H1 (cell line): ENCODE results near the gene PCDHGA11. TPM values are rescaled to one million over a fixed set of nuclear protein-coding genes. Genes with fewer than 3 reads are reported as not detected.
A peak's percentile ranks its signal among the peaks of the same experiment; 100 is the strongest.

ENCODE experiments used
- CTCF ChIA-PET: fragments of 300-600 bp; sonication (Branson Sonifier 250); formaldehyde crosslinking; loops from one replicate; lab custom pipeline; 2021; ENCODE audit not compliant: partially characterized antibody; lab: Charles Lee
- POLR2A ChIA-PET: fragments of 300-600 bp; sonication (Branson Sonifier 250); formaldehyde crosslinking; loops from one replicate; lab custom pipeline; 2021; ENCODE audit warnings: inconsistent platforms; ENCODE audit not compliant: partially characterized antibody; lab: Charles Lee
- DNase-seq, 2 experiments: peaks; one replicate each; pipeline versions ENCODE4 v3.0.0 to v3.0.0-alpha.2; 2010 to 2022; ENCODE audit warnings: low spot score in 2 of 2, low read depth in 1 of 2, mixed read lengths in 1 of 2
- FAIRE-seq: peaks from 2 replicates; lab custom pipeline; 2011; peaks lifted over from hg19 to GRCh38; lab: Jason Lieb, UNC
- H2AFZ ChIP-seq: 2 replicates; pipeline ENCODE4 v1.8.1; 2012; ENCODE audit warnings: low read length, inconsistent platforms
- H2AK5ac ChIP-seq: 2 replicates; pipeline ENCODE4 v1.6.1; 2013; ENCODE audit warnings: low read depth, low read length
- H2BK120ac ChIP-seq: replicated peaks from 2 replicates; pipeline ENCODE3; 2013; ENCODE audit warnings: low read depth, low read length, inconsistent platforms
- H2BK12ac ChIP-seq: 2 replicates; pipeline ENCODE4 v1.6.1; 2013; ENCODE audit warnings: low read depth, low read length
- H2BK15ac ChIP-seq: 2 replicates; pipeline ENCODE4 v1.6.1; 2013; ENCODE audit warnings: low read length
- H2BK20ac ChIP-seq: 2 replicates; pipeline ENCODE4 v1.6.1; 2013; ENCODE audit warnings: low read length
- H2BK5ac ChIP-seq: 2 replicates; pipeline ENCODE4 v1.6.1; 2013; ENCODE audit warnings: low read depth, low read length
- H3K14ac ChIP-seq: 2 replicates; pipeline ENCODE4 v1.6.1; 2013; ENCODE audit warnings: inconsistent platforms; ENCODE audit not compliant: insufficient read length
- H3K18ac ChIP-seq: 2 replicates; pipeline ENCODE4 v1.6.1; 2013; ENCODE audit warnings: low read length; ENCODE audit errors: extremely low read depth
- H3K23ac ChIP-seq: 2 replicates; pipeline ENCODE4 v1.6.1; 2013; ENCODE audit warnings: inconsistent platforms; ENCODE audit not compliant: insufficient read length
- H3K23me2 ChIP-seq: 2 replicates; pipeline ENCODE4 v1.6.1; 2013; ENCODE audit warnings: low read depth, low read length
- H3K27ac ChIP-seq: 2 replicates; pipeline ENCODE4 v1.6.1; 2011; ENCODE audit warnings: low read depth, low read length, inconsistent platforms
- H3K27me3 ChIP-seq, 4 experiments: replicated peaks in 1 of 4; 1 replicate in 1 of 4; 2 replicates in 3 of 4; pipeline versions ENCODE4 v1.6.1 to v1.8.1; 2011 to 2013; ENCODE audit warnings: low read length in 3 of 4, mild to moderate bottlenecking in 3 of 4, inconsistent platforms in 2 of 4, mixed read lengths in 2 of 4, moderate library complexity in 1 of 4; ENCODE audit not compliant: control insufficient read depth in 3 of 4, insufficient read depth in 3 of 4; ENCODE audit errors: extremely low read depth in 1 of 4
- H3K36me3 ChIP-seq, 4 experiments: 2 replicates each; pipeline versions ENCODE4 v1.6.1 to v1.8.1; 2011 to 2013; ENCODE audit warnings: mild to moderate bottlenecking in 4 of 4, low read length in 3 of 4, moderate library complexity in 2 of 4, control low read depth in 1 of 4, inconsistent platforms in 1 of 4; ENCODE audit not compliant: insufficient read depth in 4 of 4, control insufficient read depth in 2 of 4
- H3K4ac ChIP-seq: replicated peaks from 2 replicates; pipeline ENCODE3; 2013; ENCODE audit warnings: low read length, low read depth, mixed read lengths, inconsistent platforms; ENCODE audit not compliant: insufficient read length
- H3K4me1 ChIP-seq, 4 experiments: replicated peaks in 1 of 4; 1 replicate in 1 of 4; 2 replicates in 3 of 4; pipeline versions ENCODE4 v1.6.1 to v1.8.1; 2011 to 2013; ENCODE audit warnings: low read length in 3 of 4, inconsistent platforms in 2 of 4, mixed read lengths in 1 of 4; ENCODE audit not compliant: insufficient read depth in 4 of 4, control insufficient read depth in 3 of 4
- H3K4me2 ChIP-seq, 2 experiments: 2 replicates each; pipeline versions ENCODE4 v1.6.1 to v1.8.1; 2011 to 2013; ENCODE audit warnings: low read depth in 2 of 2, low read length in 2 of 2, control low read depth in 1 of 2, inconsistent platforms in 1 of 2, mild to moderate bottlenecking in 1 of 2; ENCODE audit not compliant: insufficient read depth in 1 of 2
- H3K4me3 ChIP-seq, 4 experiments: fragments of 200-600, 300-600 bp in 1 of 4; sonication (generic), shearing (Covaris generic), sonication (Bioruptor Twin) in 1 of 4; 2 replicates each; pipeline versions ENCODE4 v1.5.1 to v1.8.1; 2011 to 2016; ENCODE audit warnings: low read length in 4 of 4, low read depth in 3 of 4, control low read depth in 2 of 4, inconsistent platforms in 2 of 4, mild to moderate bottlenecking in 2 of 4, mixed read lengths in 1 of 4, moderate library complexity in 1 of 4; ENCODE audit not compliant: insufficient read depth in 2 of 4; ENCODE audit errors: extremely low read depth in 1 of 4
- H3K56ac ChIP-seq: replicated peaks from 2 replicates; pipeline ENCODE3; 2013; ENCODE audit warnings: low read depth, mild to moderate bottlenecking, mixed read lengths, low read length, inconsistent platforms; ENCODE audit not compliant: insufficient read length
- H3K79me1 ChIP-seq: 2 replicates; pipeline ENCODE4 v1.6.1; 2013; ENCODE audit warnings: low read depth, low read length, control low read depth
- H3K79me2 ChIP-seq, 2 experiments: 2 replicates each; pipeline versions ENCODE4 v1.6.1 to v1.8.1; 2012 to 2013; ENCODE audit warnings: low read length in 2 of 2, mild to moderate bottlenecking in 2 of 2, inconsistent platforms in 1 of 2; ENCODE audit not compliant: insufficient read depth in 2 of 2, control insufficient read depth in 1 of 2
- H3K9ac ChIP-seq, 4 experiments: replicated peaks in 1 of 4; 1 replicate in 1 of 4; 2 replicates in 3 of 4; pipeline versions ENCODE4 v1.6.1 to v1.8.1; 2011 to 2013; ENCODE audit warnings: low read depth in 3 of 4, low read length in 3 of 4, control low read depth in 2 of 4, mild to moderate bottlenecking in 2 of 4, moderate library complexity in 2 of 4, inconsistent platforms in 1 of 4; ENCODE audit errors: extremely low read depth in 1 of 4
- H3K9me3 ChIP-seq, 2 experiments: 2 replicates each; pipeline versions ENCODE4 v1.6.1 to v1.8.1; 2012 to 2013; ENCODE audit warnings: mild to moderate bottlenecking in 2 of 2, moderate library complexity in 2 of 2, control low read depth in 1 of 2, inconsistent platforms in 1 of 2, low read depth in 1 of 2, low read length in 1 of 2, mixed read lengths in 1 of 2; ENCODE audit not compliant: insufficient read depth in 2 of 2
- H4K20me1 ChIP-seq, 2 experiments: replicated peaks in 1 of 2; 2 replicates each; pipeline versions ENCODE3 to v1.8.1; 2011 to 2013; ENCODE audit warnings: inconsistent platforms in 2 of 2, low read length in 2 of 2, mild to moderate bottlenecking in 1 of 2; ENCODE audit not compliant: insufficient read depth in 2 of 2, control insufficient read depth in 1 of 2
- H4K5ac ChIP-seq: 2 replicates; pipeline ENCODE4 v1.6.1; 2013; ENCODE audit warnings: low read length, low read depth, mixed read lengths, inconsistent platforms; ENCODE audit not compliant: insufficient read length
- H4K8ac ChIP-seq: 2 replicates; pipeline ENCODE4 v1.8.0; 2013; ENCODE audit warnings: mild to moderate bottlenecking, moderate library complexity, low read length, inconsistent platforms; ENCODE audit not compliant: insufficient read depth; ENCODE audit errors: extremely low read depth
- H4K91ac ChIP-seq: replicated peaks from 2 replicates; pipeline ENCODE3; 2013; ENCODE audit warnings: low read length, mixed read lengths, inconsistent platforms; ENCODE audit not compliant: insufficient read length
- ASH2L ChIP-seq: fragments of 200-600, 300-600 bp; sonication (generic); IDR thresholded peaks from one replicate; pipeline ENCODE4 v1.7.1; 2017; ENCODE audit warnings: low read length
- CHD1 ChIP-seq: IDR thresholded peaks from 2 replicates; pipeline ENCODE4 v1.6.1; 2012; ENCODE audit warnings: low read depth, low read length, improper control_type of control experiment
- GABPA ChIP-seq: IDR thresholded peaks from 2 replicates; pipeline ENCODE4 v1.6.1; 2011; ENCODE audit warnings: mild to moderate bottlenecking, low read length, moderate library complexity, borderline replicate concordance; ENCODE audit not compliant: insufficient read depth
- KDM4A ChIP-seq: IDR thresholded peaks from one replicate; pipeline ENCODE4 v1.7.1; 2012; ENCODE audit warnings: low read depth, mild to moderate bottlenecking, moderate library complexity, low read length, inconsistent platforms; ENCODE audit not compliant: severe bottlenecking
- MAFK ChIP-seq: IDR thresholded peaks from 2 replicates; pipeline ENCODE4 v1.6.1; 2012; ENCODE audit warnings: low read depth, mild to moderate bottlenecking, improper control_type of control experiment, low read length
- RFX5 ChIP-seq: IDR thresholded peaks from 2 replicates; pipeline ENCODE4 v1.6.1; 2011; ENCODE audit warnings: low read depth, low read length, improper control_type of control experiment, borderline replicate concordance
- TAF1 ChIP-seq: IDR thresholded peaks from 2 replicates; pipeline ENCODE4 v1.6.1; 2011; ENCODE audit warnings: mild to moderate bottlenecking, low read depth, low read length
- WGBS, 2 experiments: shearing (Covaris generic) in 1 of 2; methylation state at CpG; one replicate each; pipeline versions ENCODE4 v1.1.6 to v1.1.7; 2013 to 2015; ENCODE audit warnings: low lambda C conversion rate in 2 of 2, mixed read lengths in 2 of 2, inconsistent platforms in 1 of 2, low coverage in 1 of 2, missing lambda C conversion rate in 1 of 2; ENCODE audit not compliant: insufficient replicate concordance in 2 of 2, insufficient coverage in 1 of 2, insufficient read length in 1 of 2; ENCODE audit errors: extremely low coverage in 1 of 2, missing lambda C conversion rate in 1 of 2; 5-methylcytosine and 5-hydroxymethylcytosine counted together
- polyA plus RNA-seq, 7 experiments: library from polyadenylated mRNA; depleted of rRNA in 3 of 7; stranded (reverse) in 5 of 7; unstranded in 2 of 7; fragments of >200 nt in 5 of 7; fragments of 200-250 nt in 2 of 7; gene quantifications; 1 replicate in 5 of 7; 2 replicates in 1 of 7; 4 replicates in 1 of 7; pipeline versions ENCODE4 v1.2.1 to v1.2.3, GENCODE V29; 2011 to 2013; ENCODE audit warnings: missing spikeins in 2 of 7, mixed read lengths in 2 of 7
- total RNA-seq: library from RNA; stranded (reverse); fragmentation: NEBNext Ultra II Directional; extraction: Animal tissue kit (Norgen Biotek cat#: 25700); gene quantifications from 2 replicates; pipeline ENCODE4 v1.2.1, GENCODE V29; 2021

The PCDHGA11 gene
- total and polyA plus RNA-seq, 2 of the 8 experiments (the other 6 are each of a cell fraction or from before 2014, with no cell fraction given): 2.2 to 8.2 TPM

DNA sequence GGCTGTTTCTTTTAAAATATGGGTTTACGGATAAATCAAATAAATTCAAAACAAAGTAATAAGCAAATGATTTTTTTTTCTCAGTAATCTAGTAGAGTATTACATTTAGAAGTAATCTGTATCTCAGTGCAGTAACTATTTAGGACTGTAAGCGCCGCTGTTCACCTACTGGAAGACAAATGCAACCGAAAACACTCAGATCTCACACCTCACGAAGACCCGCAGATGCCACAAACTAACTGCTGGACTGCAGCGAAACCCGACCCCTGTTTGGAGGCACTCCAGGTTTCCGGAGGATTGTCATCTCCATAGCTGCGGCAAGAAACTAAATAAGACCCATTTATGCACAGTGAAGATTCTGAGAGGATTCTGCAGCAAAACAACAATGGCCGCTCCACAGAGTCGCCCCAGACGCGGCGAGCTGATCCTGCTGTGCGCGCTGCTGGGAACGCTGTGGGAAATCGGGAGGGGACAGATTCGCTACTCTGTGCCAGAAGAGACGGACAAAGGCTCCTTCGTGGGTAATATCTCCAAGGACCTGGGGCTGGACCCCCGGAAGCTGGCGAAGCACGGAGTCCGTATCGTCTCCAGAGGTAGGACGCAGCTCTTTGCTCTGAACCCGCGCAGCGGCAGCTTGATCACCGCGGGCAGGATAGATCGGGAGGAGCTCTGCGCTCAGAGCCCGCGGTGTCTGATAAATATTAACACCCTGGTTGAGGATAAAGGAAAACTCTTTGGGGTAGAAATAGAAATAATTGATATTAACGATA lies 28.2 kb upstream of the PCDHGA11 start, which contains the start of gene PCDHGA8:
Gene PCDHGA8 (plus strand): TSS at position 205 of the 770 bp plus-strand sequence. CDS start 181 bp downstream, at position 386.
- Histone ChIP-seq H4K8ac (no peak within 1 kb of the TSS; the same call in 1 of the 2 replicates), H3K14ac (no peak within 1 kb of the TSS), H3K27ac (no peak within 1 kb of the TSS), H3K27me3 (no peaks in the 10 kb centered on the region; a peak in 1 of 7 replicates), H4K20me1 (no peaks in the 10 kb centered on the region), H2BK5ac (no peak within 1 kb of the TSS), H2BK15ac (no peak within 1 kb of the TSS), H3K56ac (no peak within 1 kb of the TSS), H2BK20ac (no peak within 1 kb of the TSS), H3K4me2 (no peak within 1 kb of the TSS), H3K9ac (no peak within 1 kb of the TSS), H3K23me2 (no peaks in the 10 kb centered on the region), H3K79me1 (no peaks in the 10 kb centered on the region), H2AK5ac (no peak within 1 kb of the TSS), H3K36me3 (peaks cover 3 to 29% (median 14%) of the 10 kb centered on the region in 4 experiments; a peak in 7 of 8 replicates), H2BK120ac (no peak within 1 kb of the TSS)
- FAIRE-seq: no peak
- POLR2A ChIA-PET: no interaction called here
- CTCF ChIA-PET: interaction anchor here (0.7 to 8.7 kb wide), 11 partner anchors 10 to 171 kb away, joined by 3 to 68 read pairs (median 5); partner anchors contain the start of genes PCDHGA10, PCDHGA11, PCDHGA9 and PCDHGB6
- 96% methylated on average over 38 of the region's 38 CpGs; no CpG with 5 or more reads in 1 of the 2 experiments for WGBS, 2 experiments
- TF ChIP-seq RFX5 (no peak), MAFK (no peak), GABPA (no peak), TAF1 (no peak), ASH2L (no peak), KDM4A (no peak), CHD1 (no peak)
- TF ChIP-seq, all 59 proteins: peak for 0
- no peak within 1 kb of the TSS for H2AFZ ChIP-seq
- no peak within 1 kb of the TSS for H4K5ac ChIP-seq
- H3K4ac ChIP-seq: no peak within 1 kb of the TSS
- no peaks in the 10 kb centered on the region for H3K79me2 ChIP-seq
- H4K91ac ChIP-seq: no peak within 1 kb of the TSS
- no peak within 1 kb of the TSS for H2BK12ac ChIP-seq
- peaks cover 53 to 64% of the 10 kb centered on the region in 2 experiments for H3K9me3 ChIP-seq
- peak within 1 kb of the TSS in 1 of 4 experiments; percentile 23; a peak in 1 of 8 replicates for H3K4me3 ChIP-seq
- DNase-seq: no peak
- H3K4me1 ChIP-seq: no peaks in the 10 kb centered on the region
- H3K18ac ChIP-seq: no peak within 1 kb of the TSS
- no peak within 1 kb of the TSS for H3K23ac ChIP-seq
